H9 (cell line): ENCODE results near the gene KRT85. TPM values are rescaled to one million over a fixed set of nuclear protein-coding genes. Genes with fewer than 3 reads are reported as not detected.

ENCODE experiments used
- DNase-seq: peaks from one replicate; pipeline ENCODE4 v3.0.0-alpha.2; 2017
- H2AFZ ChIP-seq: one replicate; pipeline ENCODE4 v1.6.1; 2013; ENCODE audit warnings: mild to moderate bottlenecking, low read length, control low read depth, moderate library complexity
- H2AK5ac ChIP-seq: 2 replicates; pipeline ENCODE4 v1.6.1; 2013; ENCODE audit warnings: low read length, control low read depth, mixed read lengths; ENCODE audit not compliant: insufficient read length
- H2BK120ac ChIP-seq: one replicate; pipeline ENCODE4 v1.6.1; 2013; ENCODE audit warnings: low read depth, mild to moderate bottlenecking, low read length, control low read depth, inconsistent platforms; ENCODE audit not compliant: poor library complexity, severe bottlenecking
- H2BK12ac ChIP-seq: 2 replicates; pipeline ENCODE4 v1.6.1; 2013; ENCODE audit warnings: low read length, control low read depth, mixed read lengths, low read depth; ENCODE audit not compliant: insufficient read length
- H2BK15ac ChIP-seq: 2 replicates; pipeline ENCODE4 v1.6.1; 2013; ENCODE audit warnings: low read depth, low read length, control low read depth
- H2BK20ac ChIP-seq: one replicate; pipeline ENCODE4 v1.6.1; 2013; ENCODE audit warnings: low read depth, mild to moderate bottlenecking, low read length, control low read depth, inconsistent platforms; ENCODE audit not compliant: poor library complexity, severe bottlenecking
- H2BK5ac ChIP-seq: 2 replicates; pipeline ENCODE4 v1.6.1; 2013; ENCODE audit warnings: low read length, control low read depth, mixed read lengths; ENCODE audit not compliant: insufficient read length
- H3K14ac ChIP-seq: 2 replicates; pipeline ENCODE4 v1.6.1; 2013; ENCODE audit warnings: low read length, control low read depth; ENCODE audit not compliant: insufficient read depth
- H3K18ac ChIP-seq: 2 replicates; pipeline ENCODE4 v1.6.1; 2013; ENCODE audit warnings: low read depth, mild to moderate bottlenecking, mixed read lengths, low read length, control low read depth; ENCODE audit not compliant: insufficient read length
- H3K23ac ChIP-seq: 2 replicates; pipeline ENCODE4 v1.6.1; 2013; ENCODE audit warnings: low read length, control low read depth, mixed read lengths, low read depth; ENCODE audit not compliant: insufficient read length
- H3K23me2 ChIP-seq: 2 replicates; pipeline ENCODE4 v1.6.1; 2013; ENCODE audit warnings: low read depth, mild to moderate bottlenecking, mixed read lengths, low read length, control low read depth; ENCODE audit not compliant: insufficient read length, poor library complexity, severe bottlenecking
- H3K27ac ChIP-seq: 2 replicates; pipeline ENCODE4 v1.5.1; 2013; ENCODE audit warnings: low read length, control low read depth, mixed read lengths, low read depth; ENCODE audit not compliant: insufficient read length
- H3K27me3 ChIP-seq: 2 replicates; pipeline ENCODE4 v1.6.1; 2013; ENCODE audit warnings: low read length, control low read depth, inconsistent platforms; ENCODE audit not compliant: insufficient read depth
- H3K4ac ChIP-seq: 2 replicates; pipeline ENCODE4 v1.6.1; 2013; ENCODE audit warnings: low read depth, mild to moderate bottlenecking, control low read depth, inconsistent platforms, low read length, moderate library complexity
- H3K4me1 ChIP-seq: 2 replicates; pipeline ENCODE4 v1.6.1; 2013; ENCODE audit warnings: low read length, control low read depth, inconsistent platforms; ENCODE audit not compliant: insufficient read depth
- H3K4me2 ChIP-seq: 2 replicates; pipeline ENCODE4 v1.6.1; 2013; ENCODE audit warnings: low read length, control low read depth, mixed read lengths; ENCODE audit not compliant: insufficient read length, insufficient read depth
- H3K56ac ChIP-seq: 2 replicates; pipeline ENCODE4 v1.6.1; 2013; ENCODE audit warnings: low read depth, mild to moderate bottlenecking, mixed read lengths, low read length, control low read depth; ENCODE audit not compliant: insufficient read length
- H3K79me1 ChIP-seq: 2 replicates; pipeline ENCODE4 v1.6.1; 2013; ENCODE audit warnings: low read depth, mild to moderate bottlenecking, moderate library complexity, low read length, control low read depth, inconsistent platforms; ENCODE audit not compliant: insufficient read depth, poor library complexity, severe bottlenecking
- H3K79me2 ChIP-seq: 2 replicates; pipeline ENCODE4 v1.6.1; 2013; ENCODE audit warnings: low read length, control low read depth, inconsistent platforms; ENCODE audit not compliant: insufficient read depth
- H3K9ac ChIP-seq: 2 replicates; pipeline ENCODE4 v1.6.1; 2013; ENCODE audit warnings: low read length, control low read depth, mixed read lengths; ENCODE audit not compliant: insufficient read length; ENCODE audit errors: extremely low read depth
- H3K9me3 ChIP-seq: one replicate; pipeline ENCODE4 v1.6.1; 2013; ENCODE audit warnings: low read depth, low read length, inconsistent platforms; ENCODE audit not compliant: control insufficient read depth
- H3T11ph ChIP-seq: one replicate; pipeline ENCODE4 v1.6.1; 2013; ENCODE audit warnings: mild to moderate bottlenecking, low read length, control low read depth, inconsistent platforms
- H4K20me1 ChIP-seq: one replicate; pipeline ENCODE4 v1.6.1; 2013; ENCODE audit not compliant: control insufficient read depth, insufficient read length, insufficient read depth
- H4K5ac ChIP-seq: 2 replicates; pipeline ENCODE4 v1.6.1; 2013; ENCODE audit warnings: low read depth, mild to moderate bottlenecking, mixed read lengths, low read length, control low read depth; ENCODE audit not compliant: insufficient read length
- H4K8ac ChIP-seq: replicated peaks from 2 replicates; pipeline ENCODE4 v1.6.1; 2013; ENCODE audit warnings: low read length, control low read depth, mixed read lengths, low read depth; ENCODE audit not compliant: insufficient read length
- H4K91ac ChIP-seq: 2 replicates; pipeline ENCODE4 v1.6.1; 2013; ENCODE audit warnings: low read depth, mild to moderate bottlenecking, moderate library complexity, mixed read lengths, low read length, control low read depth; ENCODE audit not compliant: insufficient read length
- H3K27ac Mint-ChIP-seq, 3 experiments: 2 replicates in 2 of 3; 3 replicates in 1 of 3; pipeline ENCODE4 v1.8.0; 2020 to 2021; ENCODE audit warnings: mixed read lengths in 3 of 3, mild to moderate bottlenecking in 1 of 3, moderate library complexity in 1 of 3
- H3K27me3 Mint-ChIP-seq: 2 replicates; pipeline ENCODE4 v1.8.0; 2021; ENCODE audit warnings: low read depth, mild to moderate bottlenecking, moderate library complexity, mixed read lengths
- H3K36me3 Mint-ChIP-seq, 3 experiments: 2 replicates in 2 of 3; 3 replicates in 1 of 3; pipeline ENCODE4 v1.8.0; 2020 to 2021; ENCODE audit warnings: low read depth in 3 of 3, mixed read lengths in 3 of 3; ENCODE audit not compliant: insufficient read depth in 1 of 3
- H3K4me1 Mint-ChIP-seq, 2 experiments: 2 replicates each; pipeline ENCODE4 v1.8.0; 2020; ENCODE audit warnings: mixed read lengths in 2 of 2
- H3K4me3 Mint-ChIP-seq, 2 experiments: 2 replicates in 1 of 2; 3 replicates in 1 of 2; pipeline ENCODE4 v1.8.0; 2020 to 2021; ENCODE audit warnings: mild to moderate bottlenecking in 2 of 2, mixed read lengths in 2 of 2, moderate library complexity in 1 of 2
- H3K9me3 Mint-ChIP-seq, 2 experiments: 2 replicates in 1 of 2; 3 replicates in 1 of 2; pipeline ENCODE4 v1.8.0; 2020; ENCODE audit warnings: mild to moderate bottlenecking in 2 of 2, mixed read lengths in 2 of 2, moderate library complexity in 1 of 2
- WGBS: extraction: QIAGEN DNeasy Blood & Tissue Kit; methylation state at CpG from one replicate; pipeline ENCODE4 v1.1.7; 2013; ENCODE audit warnings: missing lambda C conversion rate, low lambda C conversion rate, mixed read lengths; ENCODE audit not compliant: insufficient read length; ENCODE audit errors: extremely low coverage; 5-methylcytosine and 5-hydroxymethylcytosine counted together
- total RNA-seq: library from RNA; stranded (reverse); gene quantifications from 2 replicates; pipeline ENCODE4 v1.2.1, GENCODE V29; 2021
- TF ChIP-seq, protein P1 (sequence below): fragments of 200-600 bp; sonication (generic); conservative IDR thresholded peaks from 3 replicates; pipeline ENCODE4 v1.8.0; 2021; ENCODE audit warnings: antibody characterized with exemption, mild to moderate bottlenecking

KRT85 gene
- total RNA-seq, 1 experiment from 2014 or later, result not detected

DNA sequence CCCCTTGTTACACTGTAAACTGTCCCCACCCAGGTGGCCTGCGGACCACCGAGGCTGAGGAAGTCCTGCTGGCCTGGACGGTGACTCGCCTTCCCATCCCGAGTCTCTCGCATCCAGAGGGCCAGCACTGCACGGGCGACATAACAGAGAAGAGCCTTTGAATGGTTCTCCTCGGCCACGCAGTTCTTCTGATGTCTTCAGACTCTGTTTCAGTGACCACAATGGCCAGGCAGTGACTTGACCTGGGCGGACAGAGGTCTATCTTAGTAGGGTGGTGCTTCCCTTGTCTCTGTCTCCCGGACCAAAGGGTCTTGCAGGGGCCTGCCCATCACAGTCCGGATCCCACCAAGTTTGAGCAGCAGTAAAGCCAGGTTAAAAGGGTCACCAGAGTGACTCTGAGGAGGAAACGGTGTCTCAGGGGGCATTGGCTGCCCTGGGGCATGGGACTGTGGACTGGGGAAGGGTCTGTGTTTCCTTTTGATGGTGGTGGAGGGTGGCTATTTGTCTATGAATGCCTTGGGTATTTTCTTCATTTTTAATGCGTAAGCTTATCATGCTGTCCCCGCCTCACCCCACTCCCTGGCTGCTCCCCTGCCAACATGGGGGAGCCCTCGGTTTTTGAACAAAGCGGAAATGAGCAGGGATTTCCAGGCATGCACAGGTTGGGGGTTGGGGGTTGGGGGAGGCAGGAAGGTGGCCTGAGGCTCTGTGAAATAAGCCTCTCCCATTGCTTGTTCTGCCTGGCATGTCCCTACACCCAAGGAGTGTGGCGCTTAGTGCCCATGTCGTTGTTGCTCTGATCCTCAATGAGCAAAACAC is 10.3 kb downstream of the KRT85 start:
- H3K27me3 Mint-ChIP-seq, result peaks cover 8% of the 10 kb centered on the region; the same call in 1 of the 2 replicates
- TF ChIP-seq, protein P1, sequence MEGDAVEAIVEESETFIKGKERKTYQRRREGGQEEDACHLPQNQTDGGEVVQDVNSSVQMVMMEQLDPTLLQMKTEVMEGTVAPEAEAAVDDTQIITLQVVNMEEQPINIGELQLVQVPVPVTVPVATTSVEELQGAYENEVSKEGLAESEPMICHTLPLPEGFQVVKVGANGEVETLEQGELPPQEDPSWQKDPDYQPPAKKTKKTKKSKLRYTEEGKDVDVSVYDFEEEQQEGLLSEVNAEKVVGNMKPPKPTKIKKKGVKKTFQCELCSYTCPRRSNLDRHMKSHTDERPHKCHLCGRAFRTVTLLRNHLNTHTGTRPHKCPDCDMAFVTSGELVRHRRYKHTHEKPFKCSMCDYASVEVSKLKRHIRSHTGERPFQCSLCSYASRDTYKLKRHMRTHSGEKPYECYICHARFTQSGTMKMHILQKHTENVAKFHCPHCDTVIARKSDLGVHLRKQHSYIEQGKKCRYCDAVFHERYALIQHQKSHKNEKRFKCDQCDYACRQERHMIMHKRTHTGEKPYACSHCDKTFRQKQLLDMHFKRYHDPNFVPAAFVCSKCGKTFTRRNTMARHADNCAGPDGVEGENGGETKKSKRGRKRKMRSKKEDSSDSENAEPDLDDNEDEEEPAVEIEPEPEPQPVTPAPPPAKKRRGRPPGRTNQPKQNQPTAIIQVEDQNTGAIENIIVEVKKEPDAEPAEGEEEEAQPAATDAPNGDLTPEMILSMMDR, result no peak
- H2BK15ac ChIP-seq, result no peak overlapping the region
- H3K36me3 Mint-ChIP-seq, result no peaks in the 10 kb centered on the region
- peaks cover 13 to 18% of the 10 kb centered on the region in 2 experiments for H3K4me1 Mint-ChIP-seq
- H2AK5ac ChIP-seq, result no peak overlapping the region
- H3K27me3 ChIP-seq, result no peaks in the 10 kb centered on the region
- no peaks in the 10 kb centered on the region for H3K9me3 ChIP-seq
- H2AFZ ChIP-seq, result no peak overlapping the region
- H3K4me2 ChIP-seq, result no peak overlapping the region
- H3K9me3 Mint-ChIP-seq, result no peaks in the 10 kb centered on the region; a peak in 1 of 5 replicates
- H3T11ph ChIP-seq, result no peak overlapping the region
- no peak overlapping the region for H3K4ac ChIP-seq
- no peaks in the 10 kb centered on the region for H3K4me1 ChIP-seq
- no peak overlapping the region for H2BK12ac ChIP-seq
- no peak overlapping the region for H2BK5ac ChIP-seq
- H3K79me2 ChIP-seq, result no peaks in the 10 kb centered on the region
- no peak overlapping the region for H3K18ac ChIP-seq
- no peak overlapping the region for H3K14ac ChIP-seq
- no peak overlapping the region for H4K91ac ChIP-seq
- H3K79me1 ChIP-seq, result no peaks in the 10 kb centered on the region
- no peak overlapping the region for H3K56ac ChIP-seq
- H4K8ac ChIP-seq, result no peak overlapping the region
- H3K27ac Mint-ChIP-seq, result no peak overlapping the region
- H3K23me2 ChIP-seq, result no peaks in the 10 kb centered on the region
- no peak overlapping the region for H4K5ac ChIP-seq
- no peak overlapping the region for H3K23ac ChIP-seq
- no peak overlapping the region for H3K4me3 Mint-ChIP-seq
- H3K9ac ChIP-seq, result no peak overlapping the region
- no peak for DNase-seq
- H2BK20ac ChIP-seq, result no peak overlapping the region
- no peaks in the 10 kb centered on the region for H4K20me1 ChIP-seq
- no peak overlapping the region for H2BK120ac ChIP-seq
- no peak overlapping the region for H3K27ac ChIP-seq
- no CpG with 5 or more reads among the region's 20 CpGs for WGBS
